ENCODE data around the gene IPP. TPM values are rescaled to one million over a fixed set of nuclear protein-coding genes. Genes with fewer than 3 reads are reported as not detected.

The IPP gene
- total RNA-seq, 4 donors from 2014 or later, result 12.8 to 36.4 (median 15.8) TPM

DNA sequence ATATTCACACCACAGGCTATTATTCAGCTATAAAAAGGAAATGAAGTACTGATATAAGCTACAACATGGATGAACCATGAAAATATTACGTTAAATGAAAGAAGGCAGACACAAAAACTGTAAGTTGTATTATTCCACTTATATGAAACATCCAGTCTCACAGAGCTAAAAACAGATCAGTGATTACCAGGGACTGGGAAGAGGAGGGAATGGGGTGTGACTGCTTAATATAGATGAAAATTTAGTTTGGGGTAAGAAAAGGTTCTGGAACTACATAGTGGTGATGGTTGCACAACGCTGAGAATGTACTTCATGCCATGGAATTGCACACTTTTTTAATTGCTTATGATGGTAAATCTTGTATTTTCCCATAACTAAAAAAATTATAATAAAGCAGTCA lies 83.6 kb downstream of the IPP start:
- H3K4me3 ChIP-seq, result no peak overlapping the region
- in situ Hi-C loops (cut with MboI; ENCODE audit: low pct_ligation_motif_present in 1 of 4, low pct_unique_long_range_greater_than_20kb in 1 of 4, low sequenced_read_pairs in 3 of 4) (no loop called here), intact Hi-C loops (cut with DNase I; ENCODE audit: low total_unique reads) (no loop called here)
- TF ChIP-seq, protein P1, sequence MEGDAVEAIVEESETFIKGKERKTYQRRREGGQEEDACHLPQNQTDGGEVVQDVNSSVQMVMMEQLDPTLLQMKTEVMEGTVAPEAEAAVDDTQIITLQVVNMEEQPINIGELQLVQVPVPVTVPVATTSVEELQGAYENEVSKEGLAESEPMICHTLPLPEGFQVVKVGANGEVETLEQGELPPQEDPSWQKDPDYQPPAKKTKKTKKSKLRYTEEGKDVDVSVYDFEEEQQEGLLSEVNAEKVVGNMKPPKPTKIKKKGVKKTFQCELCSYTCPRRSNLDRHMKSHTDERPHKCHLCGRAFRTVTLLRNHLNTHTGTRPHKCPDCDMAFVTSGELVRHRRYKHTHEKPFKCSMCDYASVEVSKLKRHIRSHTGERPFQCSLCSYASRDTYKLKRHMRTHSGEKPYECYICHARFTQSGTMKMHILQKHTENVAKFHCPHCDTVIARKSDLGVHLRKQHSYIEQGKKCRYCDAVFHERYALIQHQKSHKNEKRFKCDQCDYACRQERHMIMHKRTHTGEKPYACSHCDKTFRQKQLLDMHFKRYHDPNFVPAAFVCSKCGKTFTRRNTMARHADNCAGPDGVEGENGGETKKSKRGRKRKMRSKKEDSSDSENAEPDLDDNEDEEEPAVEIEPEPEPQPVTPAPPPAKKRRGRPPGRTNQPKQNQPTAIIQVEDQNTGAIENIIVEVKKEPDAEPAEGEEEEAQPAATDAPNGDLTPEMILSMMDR (IDR thresholded peaks at IDR 0.05), result no peak
- TF ChIP-seq POLR2AphosphoS5 (IDR thresholded peaks at IDR 0.05), result no peak
- no peaks in the 10 kb centered on the region for H3K27me3 ChIP-seq
- peaks cover 7 to 53% (median 20%) of the 10 kb centered on the region in 4 donors for H3K4me1 ChIP-seq
- no peak overlapping the region for H3K27ac ChIP-seq
- H3K36me3 ChIP-seq, result no peaks in the 10 kb centered on the region
- DNase-seq, result no peak
- no peaks in the 10 kb centered on the region for H3K9me3 ChIP-seq
- 90 to 96% methylated on average over 2 of the region's 2 CpGs for WGBS, 2 donors (ENCODE audit: low coverage in 1 of 2)

DNA sequence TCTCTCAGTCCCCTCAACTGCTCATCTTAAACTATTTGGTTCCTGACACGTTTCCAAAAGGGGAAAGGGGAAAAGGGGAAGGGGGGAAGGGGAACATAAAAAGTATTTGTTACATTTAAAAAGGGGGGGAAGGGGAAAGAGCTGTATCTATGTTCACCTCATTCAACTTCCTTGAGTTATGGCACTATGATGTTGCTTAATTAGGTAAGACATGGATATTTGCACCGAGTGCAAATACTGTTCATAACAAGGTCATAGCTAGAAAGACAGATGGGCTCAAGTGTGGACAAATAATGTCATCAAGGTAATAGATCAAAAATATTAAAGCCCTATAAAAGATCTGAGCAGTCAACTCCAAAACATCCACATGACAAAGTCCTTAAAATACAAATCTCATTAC lies 90.1 kb downstream of the IPP start:
- Histone ChIP-seq H3K4me3 (no peak overlapping the region), H3K9me3 (no peaks in the 10 kb centered on the region), H3K27me3 (no peaks in the 10 kb centered on the region), H3K4me1 (peaks cover 0 to 54% (median 16%) of the 10 kb centered on the region in 4 donors), H3K36me3 (peaks cover 0 to 52% (median 24%) of the 10 kb centered on the region in 4 donors), H3K27ac (no peak overlapping the region)
- intact Hi-C loops (cut with DNase I; ENCODE audit: low total_unique reads) (no loop called here), in situ Hi-C loops (cut with MboI; ENCODE audit: low pct_ligation_motif_present in 1 of 4, low pct_unique_long_range_greater_than_20kb in 1 of 4, low sequenced_read_pairs in 3 of 4) (no loop called here)
- TF ChIP-seq POLR2A (IDR thresholded peaks at IDR 0.05) (no peak), EP300 (IDR thresholded peaks at IDR 0.05; ENCODE audit: low read depth) (no peak), POLR2AphosphoS5 (IDR thresholded peaks at IDR 0.05) (no peak)
- TF ChIP-seq, protein P1 (IDR thresholded peaks at IDR 0.05), result no peak
- DNase-seq, result no peak
- 45 to 77% methylated on average over 2 of the region's 2 CpGs for WGBS, 2 donors (ENCODE audit: low coverage in 1 of 2)

DNA sequence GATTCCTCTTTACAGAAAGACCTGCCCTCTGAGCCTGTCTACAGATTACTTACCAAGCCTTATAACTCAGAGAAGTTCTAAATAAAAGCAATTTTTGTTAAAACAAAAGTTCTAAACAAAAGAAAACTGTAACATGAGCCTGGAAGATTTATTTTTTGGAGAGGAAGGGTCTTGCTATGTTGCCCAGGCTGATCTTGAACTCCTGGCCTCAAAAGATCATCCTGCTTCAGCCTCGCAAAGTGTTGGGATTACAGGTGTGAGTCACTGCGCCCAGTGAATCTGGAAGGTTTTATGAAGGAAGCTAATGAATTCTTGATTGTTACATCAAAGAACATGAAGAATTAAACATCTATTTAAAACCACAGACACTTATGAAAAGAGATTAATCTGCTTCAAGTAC lies 91.2 kb downstream of the IPP start:
- Histone ChIP-seq H3K9me3 (no peaks in the 10 kb centered on the region), H3K36me3 (peaks cover 0 to 63% (median 29%) of the 10 kb centered on the region in 4 donors), H3K27ac (peak overlapping the region in 1 of 4 donors; percentile 36), H3K27me3 (no peaks in the 10 kb centered on the region), H3K4me1 (peaks cover 0 to 54% (median 16%) of the 10 kb centered on the region in 4 donors), H3K4me3 (no peak overlapping the region)
- in situ Hi-C loops (cut with MboI; ENCODE audit: low pct_ligation_motif_present in 1 of 4, low pct_unique_long_range_greater_than_20kb in 1 of 4, low sequenced_read_pairs in 3 of 4), result no loop called here
- TF ChIP-seq EP300 (IDR thresholded peaks at IDR 0.05; ENCODE audit: low read depth), result no peak
- TF ChIP-seq POLR2A (IDR thresholded peaks at IDR 0.05), result no peak
- TF ChIP-seq, protein P1 (IDR thresholded peaks at IDR 0.05), result no peak
- no peak for TF ChIP-seq POLR2AphosphoS5 (IDR thresholded peaks at IDR 0.05)
- 92 to 100% methylated on average over 1 to 2 of the region's 2 CpGs for WGBS, 2 donors (ENCODE audit: low coverage in 1 of 2)
- intact Hi-C loops (cut with DNase I; ENCODE audit: low total_unique reads), result no loop called here
- DNase-seq, result no peak

DNA sequence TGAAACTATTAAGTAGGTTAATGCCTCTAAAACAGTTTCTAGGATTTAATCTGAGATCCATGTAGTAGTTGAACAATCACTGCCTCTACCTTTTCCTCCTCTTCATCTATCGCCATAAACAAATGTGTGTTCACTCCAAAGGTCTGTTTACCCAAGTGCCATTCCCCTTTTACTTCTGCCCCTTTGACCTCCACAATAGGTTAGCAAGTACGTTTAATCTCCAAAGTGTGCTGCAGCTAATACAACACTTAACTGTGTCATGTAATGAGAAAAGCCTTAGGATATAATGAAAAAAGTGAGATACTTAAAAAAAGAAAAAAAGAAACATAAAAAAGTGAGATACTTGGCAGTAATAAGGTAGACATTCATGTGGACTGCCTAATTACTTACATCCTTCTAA lies 92.3 kb downstream of the IPP start:
- Histone ChIP-seq H3K36me3 (peaks cover 0 to 74% (median 34%) of the 10 kb centered on the region in 4 donors), H3K27ac (peak overlapping the region in 2 of 4 donors; percentile 36 to 38)
- WGBS, 2 donors (ENCODE audit: low coverage in 1 of 2), result 54 to 56% methylated on average over 2 of the region's 2 CpGs

More for the DNA sequence above, 92.3 kb downstream of the IPP start:
- H3K4me3 ChIP-seq, result no peak overlapping the region
- in situ Hi-C loops (cut with MboI; ENCODE audit: low pct_ligation_motif_present in 1 of 4, low pct_unique_long_range_greater_than_20kb in 1 of 4, low sequenced_read_pairs in 3 of 4), result no loop called here
- no peak for DNase-seq
- no peaks in the 10 kb centered on the region for H3K27me3 ChIP-seq
- H3K4me1 ChIP-seq, result peaks cover 0 to 50% (median 16%) of the 10 kb centered on the region in 4 donors
- TF ChIP-seq POLR2AphosphoS5 (IDR thresholded peaks at IDR 0.05) (peak in 1 of 3 donors; percentile 17), EP300 (IDR thresholded peaks at IDR 0.05; ENCODE audit: low read depth) (no peak)
- intact Hi-C loops (cut with DNase I; ENCODE audit: low total_unique reads), result no loop called here
- no peaks in the 10 kb centered on the region for H3K9me3 ChIP-seq
